ENCODE measurements around the gene SCGB3A2. TPM values are rescaled to one million over a fixed set of nuclear protein-coding genes. Genes with fewer than 3 reads are reported as not detected.
A peak's percentile ranks its signal among the peaks of the same experiment; 100 is the strongest.

The SCGB3A2 gene
- total and polyA plus RNA-seq, 2 of the 8 experiments (the other 6 are each of a cell fraction or from before 2014, with no cell fraction given) = 47.1 to 63.6 TPM

DNA sequence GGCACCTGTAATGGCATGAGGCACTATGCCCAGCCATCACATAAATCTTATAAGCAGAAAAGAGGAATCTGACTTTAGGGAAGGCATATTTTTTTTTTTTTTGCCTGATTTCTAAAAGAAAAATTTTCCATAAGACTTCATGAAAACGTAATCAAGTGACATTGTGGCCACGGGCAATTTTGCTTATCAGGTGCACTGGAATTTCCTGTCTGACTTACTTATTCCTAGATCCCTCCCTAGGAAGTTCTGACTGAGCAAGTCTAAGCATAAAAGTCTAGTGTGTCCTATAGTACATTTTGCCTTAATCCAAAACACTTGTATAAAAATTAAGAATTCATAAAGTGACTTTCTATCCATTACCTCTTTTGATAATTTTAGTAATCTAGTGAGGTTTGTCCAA, 15.3 kb downstream of the SCGB3A2 start:
- Histone ChIP-seq H3K4me3 (ENCODE audit: extremely low read depth in 1 of 4, insufficient read depth in 2 of 4, low read depth in 3 of 4, low read length in 4 of 4) (no peak overlapping the region), H3K36me3 (ENCODE audit: control insufficient read depth in 2 of 4, insufficient read depth in 4 of 4, low read length in 3 of 4) (no peaks in the 10 kb centered on the region), H3K9ac (replicated peaks in 1 of 4; ENCODE audit: extremely low read depth in 1 of 4, low read depth in 3 of 4, low read length in 3 of 4) (no peak overlapping the region), H2BK120ac (replicated peaks; ENCODE audit: low read depth, low read length) (no peak overlapping the region), H2AK5ac (ENCODE audit: low read depth, low read length) (no peak overlapping the region), H3K4me1 (replicated peaks in 1 of 4; ENCODE audit: control insufficient read depth in 3 of 4, insufficient read depth in 4 of 4, low read length in 3 of 4) (peaks cover 0 to 4% (median 2%) of the 10 kb centered on the region in 4 experiments; a peak in 3 of 7 replicates), H4K8ac (ENCODE audit: extremely low read depth, insufficient read depth, low read length) (no peak overlapping the region), H3K23me2 (ENCODE audit: low read depth, low read length) (no peaks in the 10 kb centered on the region), H3K9me3 (ENCODE audit: insufficient read depth in 2 of 2, low read depth in 1 of 2, low read length in 1 of 2) (no peaks in the 10 kb centered on the region), H3K79me1 (ENCODE audit: low read depth, low read length) (no peaks in the 10 kb centered on the region), H2BK15ac (ENCODE audit: low read length) (no peak overlapping the region), H3K18ac (ENCODE audit: extremely low read depth, low read length) (no peak overlapping the region), H2BK5ac (ENCODE audit: low read depth, low read length) (no peak overlapping the region), H3K4ac (replicated peaks; ENCODE audit: insufficient read length, low read depth, low read length) (no peak overlapping the region), H4K20me1 (replicated peaks in 1 of 2; ENCODE audit: control insufficient read depth in 1 of 2, insufficient read depth in 2 of 2, low read length in 2 of 2) (no peaks in the 10 kb centered on the region), H3K4me2 (ENCODE audit: insufficient read depth in 1 of 2, low read depth in 2 of 2, low read length in 2 of 2) (no peak overlapping the region), H3K27ac (ENCODE audit: low read depth, low read length) (no peak overlapping the region), H4K91ac (replicated peaks; ENCODE audit: insufficient read length, low read length) (no peak overlapping the region), H2BK20ac (ENCODE audit: low read length) (no peak overlapping the region), H3K27me3 (replicated peaks in 1 of 4; ENCODE audit: control insufficient read depth in 3 of 4, extremely low read depth in 1 of 4, insufficient read depth in 3 of 4, low read length in 3 of 4) (peaks cover 0 to 1% (median 0%) of the 10 kb centered on the region in 4 experiments; a peak in 1 of 7 replicates), H4K5ac (ENCODE audit: insufficient read length, low read depth, low read length) (no peak overlapping the region), H2BK12ac (ENCODE audit: low read depth, low read length) (peak overlapping the region; percentile 35; the same call in 1 of the 2 replicates), H3K56ac (replicated peaks; ENCODE audit: insufficient read length, low read depth, low read length) (no peak overlapping the region), H3K23ac (ENCODE audit: insufficient read length) (no peak overlapping the region), H2AFZ (ENCODE audit: low read length) (no peak overlapping the region), H3K79me2 (ENCODE audit: control insufficient read depth in 1 of 2, insufficient read depth in 2 of 2, low read length in 2 of 2) (no peaks in the 10 kb centered on the region), H3K14ac (ENCODE audit: insufficient read length) (no peak overlapping the region)
- FAIRE-seq = no peak
- DNase-seq (ENCODE audit: low read depth in 1 of 2, low spot score in 2 of 2) = no peak
- TF ChIP-seq POLR2AphosphoS5 (IDR thresholded peaks at IDR 0.05; ENCODE audit: low read depth, low read length) (no peak), EZH2 (IDR thresholded peaks at IDR 0.05; ENCODE audit: low read depth, low read length, severe bottlenecking) (no peak), RNF2 (IDR thresholded peaks at IDR 0.05; ENCODE audit: borderline replicate concordance, low read depth, low read length, missing control alignments, poor library complexity, severe bottlenecking) (no peak), CBX8 (IDR thresholded peaks at IDR 0.05; ENCODE audit: borderline replicate concordance, low read depth, low read length) (no peak), RXRA (IDR thresholded peaks at IDR 0.05; ENCODE audit: insufficient read depth, low read depth, low read length) (no peak), GTF2F1 (IDR thresholded peaks at IDR 0.05; ENCODE audit: borderline replicate concordance, low read depth, low read length) (no peak), RFX5 (IDR thresholded peaks at IDR 0.05; ENCODE audit: borderline replicate concordance, low read depth, low read length) (no peak), KDM5A (IDR thresholded peaks at IDR 0.05; ENCODE audit: low read length) (no peak), CEBPB (IDR thresholded peaks at IDR 0.05; ENCODE audit: low read depth, low read length) (no peak), KDM1A (IDR thresholded peaks at IDR 0.05; ENCODE audit: borderline replicate concordance, low read length) (no peak), SAP30 (IDR thresholded peaks at IDR 0.05; ENCODE audit: insufficient read depth, insufficient replicate concordance, low read length) (no peak), RBBP5 (IDR thresholded peaks at IDR 0.05; ENCODE audit: borderline replicate concordance, low read depth, low read length) (no peak)
- 82% methylated on average over 2 of the region's 2 CpGs; no CpG with 5 or more reads in 1 of the 2 experiments for WGBS, 2 experiments (ENCODE audit: extremely low coverage in 1 of 2, insufficient coverage in 1 of 2, insufficient read length in 1 of 2, insufficient replicate concordance in 2 of 2, low coverage in 1 of 2, low lambda C conversion rate in 2 of 2, missing lambda C conversion rate in 1 of 2)
- ChIA-PET CTCF (ENCODE audit: partially characterized antibody) (interaction anchor here (1.1 kb wide), 1 partner anchor 12 kb away, joined by 3 read pairs; no protein-coding TSS in a partner anchor), POLR2A (ENCODE audit: partially characterized antibody) (interaction anchor here (2.0 to 20.0 kb wide), 2 partner anchors 13 to 34 kb away, joined by 6 to 730 read pairs; no protein-coding TSS in a partner anchor)
